NCI-H748 (cell line): ENCODE measurements around the gene CASKIN2.

ENCODE experiments used
- DNase-seq: peaks from one replicate; lab custom pipeline; 2025; ENCODE audit not compliant: unreplicated experiment; lab: John Stamatoyannopoulos, UW

Gene CASKIN2

GRCh38 chr17:75549246-75550138 lies 34.2 kb upstream of the CASKIN2 start:
- peak; percentile 97 for DNase-seq

- no peak for DNase-seq
Measured at GRCh38 chr17:75548813-75549212, 33.5 kb upstream of the CASKIN2 start.

GRCh38 chr17:75547091-75547490 lies 31.8 kb upstream of the CASKIN2 start:
- no peak for DNase-seq

- DNase-seq: no peak
Measured at GRCh38 chr17:75546181-75546580, 30.8 kb upstream of the CASKIN2 start.

- DNase-seq: no peak
Measured at GRCh38 chr17:75544250-75544649, 28.9 kb upstream of the CASKIN2 start.

- no peak for DNase-seq
Measured at GRCh38 chr17:75542728-75543336, 27.5 kb upstream of the CASKIN2 start.

- no peak for DNase-seq
Measured at GRCh38 chr17:75542229-75542628, 26.9 kb upstream of the CASKIN2 start.

GRCh38 chr17:75540923-75541503 lies 25.7 kb upstream of the CASKIN2 start:
- DNase-seq: no peak

GRCh38 chr17:75539967-75540729 lies 24.8 kb upstream of the CASKIN2 start:
- no peak for DNase-seq

- no peak for DNase-seq
Measured at GRCh38 chr17:75536366-75536765, 21.0 kb upstream of the CASKIN2 start.

GRCh38 chr17:75535871-75536270 lies 20.5 kb upstream of the CASKIN2 start:
- no peak for DNase-seq

GRCh38 chr17:75535119-75535537 lies 19.8 kb upstream of the CASKIN2 start:
- DNase-seq: no peak

- no peak for DNase-seq
Measured at GRCh38 chr17:75531721-75532072, 16.4 kb upstream of the CASKIN2 start.

- DNase-seq: no peak
Measured at GRCh38 chr17:75530837-75531720, 15.7 kb upstream of the CASKIN2 start.

GRCh38 chr17:75526555-75527270 lies 11.4 kb upstream of the CASKIN2 start:
- peak; percentile 40 for DNase-seq

- peak; percentile 66 for DNase-seq
Measured at GRCh38 chr17:75525806-75526554, 10.6 kb upstream of the CASKIN2 start.

- DNase-seq: peak; percentile 93
Measured at GRCh38 chr17:75524970-75525805, 9.9 kb upstream of the CASKIN2 start, which contains the start of gene LLGL2. TSS of gene LLGL2 (plus strand) at chr17:75525697. CDS start at chr17:75543427, 17,730 bp downstream.
